Kidney glomerular epithelial cell (primary cell): Measurements from ENCODE around the gene CAPG.
"Not testable (repeated sequence)": the region's sequence is repeated elsewhere in the genome, so short reads cannot be mapped to it uniquely, and the experiment has no call there.

Source experiments
- DNase-seq: peaks from one replicate; lab custom pipeline; 2025; lab: John Stamatoyannopoulos, UW

The CAPG gene

GRCh38 chr2:85409845-85410583, at the start of gene CAPG:
TSS of gene CAPG (minus strand) at chr2:85410366. CDS start at chr2:85402145, 8,221 bp downstream.
- no peak for DNase-seq

GRCh38 chr2:85459771-85460170, 49.6 kb upstream of the CAPG start:
- DNase-seq, result no peak

GRCh38 chr2:85458601-85459563, 48.7 kb upstream of the CAPG start:
- DNase-seq, result no peak

- DNase-seq, result peak; percentile 68
Measured at GRCh38 chr2:85457877-85458316, 47.7 kb upstream of the CAPG start.

GRCh38 chr2:85457043-85457442, 46.9 kb upstream of the CAPG start:
- no peak for DNase-seq

- DNase-seq, result no peak
Measured at GRCh38 chr2:85455552-85456090, 45.5 kb upstream of the CAPG start.

GRCh38 chr2:85453571-85453970, 43.4 kb upstream of the CAPG start:
- DNase-seq, result no peak

- DNase-seq, result no peak
Measured at GRCh38 chr2:85452237-85452636, 42.1 kb upstream of the CAPG start.

GRCh38 chr2:85449214-85449588, 39.0 kb upstream of the CAPG start:
- DNase-seq, result no peak

GRCh38 chr2:85448461-85449213, 38.5 kb upstream of the CAPG start:
- DNase-seq, result no peak

GRCh38 chr2:85447222-85447585, 37.0 kb upstream of the CAPG start:
- DNase-seq, result no peak

GRCh38 chr2:85446296-85447221, 36.4 kb upstream of the CAPG start:
- DNase-seq, result no peak

- no peak for DNase-seq
Measured at GRCh38 chr2:85445316-85446295, 35.4 kb upstream of the CAPG start.

GRCh38 chr2:85444629-85445172, 34.5 kb upstream of the CAPG start:
- DNase-seq, result no peak

- DNase-seq, result no peak
Measured at GRCh38 chr2:85441864-85442263, 31.7 kb upstream of the CAPG start.

GRCh38 chr2:85440729-85441128, 30.6 kb upstream of the CAPG start:
- no peak for DNase-seq

GRCh38 chr2:85439986-85440385, 29.8 kb upstream of the CAPG start:
- DNase-seq, result no peak

- not testable (repeated sequence) for DNase-seq
Measured at GRCh38 chr2:85439569-85439968, 29.4 kb upstream of the CAPG start.

GRCh38 chr2:85439025-85439472, 28.9 kb upstream of the CAPG start:
- DNase-seq, result peak; percentile 62
